ENCODE measurements around the gene SPARC.

DNA sequence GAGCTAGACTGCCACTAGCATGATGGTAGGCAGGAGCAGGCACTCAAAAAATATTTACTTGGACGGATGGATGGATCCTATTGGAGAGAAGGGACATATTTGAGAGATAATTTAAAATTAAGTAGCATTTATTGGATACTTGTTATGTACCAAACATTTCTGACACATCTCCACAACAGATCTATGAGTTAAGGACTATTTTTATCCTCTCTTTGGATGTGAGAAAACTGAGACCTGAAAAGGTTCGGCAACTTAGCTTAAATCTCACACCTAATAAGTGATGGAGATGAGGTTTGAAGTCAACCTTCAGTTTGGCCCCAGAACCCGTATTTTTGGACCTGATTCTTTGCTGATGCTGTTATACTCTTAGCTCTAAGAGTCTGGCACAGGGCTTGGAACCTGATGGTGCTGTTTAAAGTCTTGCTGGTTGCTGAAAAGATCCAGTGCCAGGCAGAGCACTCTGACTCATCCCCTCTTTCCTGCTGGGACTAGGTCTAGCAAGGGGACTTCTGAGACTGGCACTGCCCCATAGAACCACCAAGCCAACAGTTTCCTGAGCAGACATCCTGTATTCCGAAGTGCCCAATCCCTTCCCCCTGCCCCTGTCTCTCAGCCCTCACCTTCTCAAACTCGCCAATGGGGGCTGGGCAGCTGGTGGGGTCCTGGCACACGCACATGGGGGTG, 15.6 kb downstream of the SPARC start:
- no peak for TF ChIP-seq YY1 (IDR thresholded peaks at IDR 0.05; ENCODE audit: insufficient read depth, insufficient read length)
- no peak for TF ChIP-seq SUZ12 (IDR thresholded peaks at IDR 0.05; ENCODE audit: extremely low read depth, insufficient read depth, insufficient read length)
